Memory B cell (primary cell): ENCODE data around the gene VARS2.
"Not testable (repeated sequence)": the region's sequence is repeated elsewhere in the genome, so short reads cannot be mapped to it uniquely, and the experiment has no call there.

ENCODE experiments used
- ATAC-seq: fragments of 150-1000 bp; cut with Tn5 transposase; 2 replicates; pipeline ENCODE4 v1.10.0; 2021; ENCODE audit warnings: low read depth, mild to moderate bottlenecking, moderate library complexity
- DNase-seq, 2 donors: peaks; one replicate each; pipeline ENCODE4 v3.0.0; 2022; ENCODE audit warnings: low spot score in 2 of 2
- H3K27ac Mint-ChIP-seq: one replicate; pipeline ENCODE4 v1.8.0; 2022; ENCODE audit warnings: mild to moderate bottlenecking, moderate library complexity, mixed read lengths
- H3K27me3 Mint-ChIP-seq: one replicate; pipeline ENCODE4 v1.8.0; 2022; ENCODE audit warnings: mixed read lengths
- H3K36me3 Mint-ChIP-seq: one replicate; pipeline ENCODE4 v1.8.0; 2022; ENCODE audit warnings: mild to moderate bottlenecking, mixed read lengths
- H3K4me1 Mint-ChIP-seq: one replicate; pipeline ENCODE4 v1.8.0; 2022; ENCODE audit warnings: mixed read lengths
- H3K4me3 Mint-ChIP-seq: one replicate; pipeline ENCODE4 v1.8.0; 2022; ENCODE audit warnings: mild to moderate bottlenecking, moderate library complexity, mixed read lengths
- H3K9me3 Mint-ChIP-seq: one replicate; pipeline ENCODE4 v1.8.0; 2022; ENCODE audit warnings: mixed read lengths

VARS2 gene

DNA sequence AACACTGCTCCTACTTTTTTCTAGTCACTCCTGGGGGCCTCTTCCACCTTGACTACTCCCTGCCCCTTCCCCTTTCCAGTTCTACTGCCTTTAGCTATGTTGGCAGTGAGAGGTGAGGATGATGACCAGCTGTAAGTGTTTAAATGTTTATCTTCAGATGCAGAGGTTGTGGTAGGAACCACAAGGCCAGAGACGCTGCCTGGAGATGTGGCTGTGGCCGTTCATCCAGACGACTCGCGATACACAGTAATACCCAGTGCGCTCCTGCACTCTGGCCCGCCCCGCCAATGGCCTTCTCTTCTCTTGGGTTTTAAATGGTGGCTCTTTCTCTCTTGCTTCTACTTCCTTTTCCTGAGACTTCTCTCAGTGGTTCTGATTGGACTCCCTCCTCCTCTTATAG is 4.6 kb downstream of the VARS2 start:
- peaks cover 44% of the 10 kb centered on the region for H3K36me3 Mint-ChIP-seq
- no peak overlapping the region for H3K27ac Mint-ChIP-seq
- no peaks in the 10 kb centered on the region for H3K9me3 Mint-ChIP-seq

DNA sequence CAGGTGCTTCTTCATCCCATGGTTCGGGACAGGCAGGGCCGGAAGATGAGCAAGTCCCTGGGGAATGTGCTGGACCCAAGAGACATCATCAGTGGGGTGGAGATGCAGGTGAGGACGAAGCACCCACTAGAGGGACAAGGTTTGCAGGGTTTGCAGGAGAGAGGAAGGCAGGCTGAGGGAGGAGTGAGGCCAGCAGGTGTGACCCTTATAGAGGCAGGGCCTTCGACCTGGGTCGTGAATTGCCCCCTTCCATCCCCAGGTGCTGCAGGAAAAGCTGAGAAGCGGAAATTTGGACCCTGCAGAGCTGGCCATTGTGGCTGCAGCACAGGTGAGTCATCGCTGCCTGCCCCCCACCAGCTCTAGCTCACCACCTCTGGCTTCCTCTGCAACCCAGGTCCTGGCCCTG is 8.4 kb downstream of the VARS2 start:
- Mint-ChIP-seq H3K36me3 (peaks cover 52% of the 10 kb centered on the region), H3K4me3 (no peak overlapping the region), H3K9me3 (no peaks in the 10 kb centered on the region), H3K27ac (no peak overlapping the region), H3K27me3 (no peaks in the 10 kb centered on the region), H3K4me1 (peaks cover 12% of the 10 kb centered on the region)
- ATAC-seq (no peak), DNase-seq (no peak)

More for the DNA sequence above, 4.6 kb downstream of the VARS2 start:
- no peak for DNase-seq
- ATAC-seq: no peak
- Mint-ChIP-seq H3K27me3 (no peaks in the 10 kb centered on the region), H3K4me3 (no peak overlapping the region), H3K4me1 (peaks cover 29% of the 10 kb centered on the region)

DNA sequence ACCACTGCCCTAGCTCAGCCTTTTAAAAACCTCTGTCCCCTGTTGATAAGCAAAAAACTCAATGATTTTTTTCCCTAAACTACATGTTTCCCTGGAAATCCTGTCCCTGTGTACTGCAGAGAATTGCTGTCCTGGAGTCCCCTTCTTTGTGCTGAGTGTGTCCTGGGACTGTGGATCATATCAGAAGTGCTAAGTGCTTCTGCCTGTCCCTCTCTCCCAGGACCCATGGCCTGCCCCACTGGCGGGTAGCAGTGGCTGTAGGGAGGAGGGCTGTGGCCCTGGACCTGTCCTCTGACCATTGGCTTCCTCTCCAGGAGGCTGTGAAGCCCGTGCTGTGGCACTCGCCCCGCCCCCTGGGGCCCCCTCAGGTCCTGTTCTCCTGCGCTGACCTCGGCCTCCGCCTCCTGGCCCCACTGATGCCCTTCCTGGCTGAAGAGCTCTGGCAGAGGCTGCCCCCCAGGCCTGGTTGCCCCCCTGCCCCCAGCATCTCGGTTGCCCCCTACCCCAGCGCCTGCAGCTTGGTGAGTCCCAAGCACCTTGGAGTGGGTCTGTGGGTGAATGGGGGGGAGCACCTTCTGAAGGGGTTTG is 10.1 kb downstream of the VARS2 start:
- not testable (repeated sequence) for H3K4me3 Mint-ChIP-seq, H3K4me1 Mint-ChIP-seq, H3K9me3 Mint-ChIP-seq, ATAC-seq, H3K27me3 Mint-ChIP-seq, H3K27ac Mint-ChIP-seq, DNase-seq
- peaks cover 47% of the 10 kb centered on the region for H3K36me3 Mint-ChIP-seq

DNA sequence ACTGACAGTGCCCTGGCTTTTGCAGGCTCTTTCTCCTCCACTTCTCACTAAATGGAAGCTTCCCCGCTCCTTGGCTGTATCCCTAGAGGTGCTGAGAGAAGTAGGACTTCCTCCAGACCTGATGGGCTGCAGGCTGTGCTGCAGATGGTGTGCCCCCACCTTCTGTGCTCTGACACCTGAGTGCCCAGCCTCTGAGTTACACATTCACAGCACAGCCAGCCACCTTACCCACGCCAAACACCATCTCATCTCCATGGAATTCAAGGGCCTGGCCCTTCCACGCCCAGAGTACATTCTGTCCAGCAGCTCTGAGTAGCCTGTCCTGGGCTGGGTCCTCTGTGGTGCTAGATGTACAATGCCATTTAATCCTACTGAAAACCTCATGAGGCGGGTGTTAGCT is 12.6 kb downstream of the VARS2 start:
- Mint-ChIP-seq H3K27ac (no peak overlapping the region), H3K4me3 (no peak overlapping the region), H3K4me1 (peaks cover 4% of the 10 kb centered on the region), H3K9me3 (peaks cover 4% of the 10 kb centered on the region), H3K27me3 (no peaks in the 10 kb centered on the region), H3K36me3 (peaks cover 33% of the 10 kb centered on the region)
- no peak for DNase-seq
- no peak for ATAC-seq

DNA sequence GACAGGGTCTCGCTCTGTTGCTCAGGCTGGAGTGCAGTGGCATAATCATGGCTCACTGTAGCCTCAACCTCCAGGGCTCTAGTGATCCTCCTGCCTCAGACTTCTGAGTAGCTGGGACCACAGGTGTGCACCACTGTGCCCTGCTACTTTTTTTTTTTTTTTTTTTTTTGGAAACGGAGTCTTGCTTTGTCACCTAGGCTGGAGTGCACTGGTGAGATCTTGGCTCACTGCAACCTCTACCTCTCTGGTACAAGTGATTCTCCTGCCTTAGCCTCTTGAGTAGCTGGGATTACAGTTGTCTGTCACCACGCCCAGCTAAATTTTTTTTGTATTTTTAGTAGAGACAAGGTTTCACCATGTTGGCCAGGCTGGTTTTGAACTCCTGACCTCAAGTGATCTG is 13.0 kb downstream of the VARS2 start:
- H3K9me3 Mint-ChIP-seq, H3K4me1 Mint-ChIP-seq, H3K27me3 Mint-ChIP-seq, ATAC-seq, H3K27ac Mint-ChIP-seq, DNase-seq, H3K4me3 Mint-ChIP-seq: not testable (repeated sequence)
- H3K36me3 Mint-ChIP-seq: peaks cover 32% of the 10 kb centered on the region

DNA sequence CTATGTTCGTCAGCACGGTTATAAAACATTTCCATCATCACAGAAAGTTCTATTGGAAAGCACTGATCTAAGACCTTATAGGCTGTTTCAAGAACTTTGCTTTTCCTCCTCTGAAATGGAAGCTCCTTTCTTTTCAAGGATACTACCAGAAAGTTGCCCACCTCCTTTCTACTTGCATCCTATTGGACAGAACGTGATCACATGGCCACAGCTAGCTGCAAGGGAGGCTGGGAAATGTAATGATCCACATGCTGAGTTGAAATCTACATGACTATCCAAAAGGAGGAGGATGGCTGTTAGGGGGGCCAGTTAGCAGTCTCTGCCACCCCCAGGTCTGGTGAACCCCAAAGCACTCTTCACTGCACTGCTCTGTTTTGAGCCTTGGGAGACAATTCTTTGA is 14.6 kb downstream of the VARS2 start:
- no peak overlapping the region for H3K27ac Mint-ChIP-seq
- peaks cover 3% of the 10 kb centered on the region for H3K4me1 Mint-ChIP-seq
- no peak overlapping the region for H3K4me3 Mint-ChIP-seq
- H3K36me3 Mint-ChIP-seq: peaks cover 19% of the 10 kb centered on the region
- H3K9me3 Mint-ChIP-seq: peaks cover 4% of the 10 kb centered on the region
- ATAC-seq (no peak), DNase-seq (no peak)
- H3K27me3 Mint-ChIP-seq: no peaks in the 10 kb centered on the region

DNA sequence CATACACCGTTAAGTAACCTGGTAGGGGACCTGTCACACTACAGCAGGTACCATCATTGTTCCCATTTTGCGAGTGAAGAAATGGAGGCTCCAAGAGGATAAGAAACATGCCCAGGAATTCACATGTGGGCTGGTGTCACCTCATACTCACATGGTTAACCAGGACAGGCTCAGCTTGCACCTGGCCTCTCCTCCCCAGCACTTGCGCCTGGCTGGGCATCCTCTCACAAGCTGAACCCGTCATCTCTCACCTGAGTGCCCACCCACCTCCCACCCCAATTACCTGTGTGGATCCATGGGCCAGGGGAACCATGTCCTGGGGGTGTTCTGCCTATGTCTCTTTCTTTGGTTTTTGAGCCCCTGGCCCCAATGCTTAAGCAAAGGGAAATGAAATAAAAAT is 16.5 kb downstream of the VARS2 start:
- peaks cover 13% of the 10 kb centered on the region for H3K36me3 Mint-ChIP-seq
- DNase-seq (no peak), ATAC-seq (no peak)
- H3K4me3 Mint-ChIP-seq: no peak overlapping the region
- peaks cover 2% of the 10 kb centered on the region for H3K27me3 Mint-ChIP-seq
- H3K4me1 Mint-ChIP-seq: peaks cover 3% of the 10 kb centered on the region
- H3K27ac Mint-ChIP-seq: no peak overlapping the region
- H3K9me3 Mint-ChIP-seq: peaks cover 4% of the 10 kb centered on the region

DNA sequence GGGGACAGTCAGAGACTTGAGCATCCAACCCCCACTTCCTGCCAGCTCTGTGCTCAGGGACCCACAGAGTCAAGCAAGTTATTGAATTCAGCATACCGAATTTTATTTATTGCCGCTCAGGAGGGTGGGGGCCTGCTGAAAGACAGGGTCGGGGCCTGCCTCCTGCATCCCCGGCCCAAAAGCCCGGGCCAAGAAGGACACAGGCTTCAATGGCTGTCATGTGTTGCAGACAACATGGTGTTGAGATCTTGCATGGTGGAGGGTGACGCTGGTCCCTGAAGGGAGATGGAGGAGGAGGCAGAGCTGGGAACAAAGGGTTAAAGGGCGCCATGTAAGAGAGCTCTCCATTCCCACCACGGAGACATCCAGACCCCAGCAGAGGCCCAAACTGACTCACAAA is 17.2 kb downstream of the VARS2 start:
- H3K27me3 Mint-ChIP-seq: peaks cover 2% of the 10 kb centered on the region
- peaks cover 10% of the 10 kb centered on the region for H3K36me3 Mint-ChIP-seq
- ATAC-seq (no peak), DNase-seq (no peak)
- H3K27ac Mint-ChIP-seq: no peak overlapping the region
- no peak overlapping the region for H3K4me3 Mint-ChIP-seq
- H3K4me1 Mint-ChIP-seq: peaks cover 3% of the 10 kb centered on the region
- peaks cover 4% of the 10 kb centered on the region for H3K9me3 Mint-ChIP-seq

DNA sequence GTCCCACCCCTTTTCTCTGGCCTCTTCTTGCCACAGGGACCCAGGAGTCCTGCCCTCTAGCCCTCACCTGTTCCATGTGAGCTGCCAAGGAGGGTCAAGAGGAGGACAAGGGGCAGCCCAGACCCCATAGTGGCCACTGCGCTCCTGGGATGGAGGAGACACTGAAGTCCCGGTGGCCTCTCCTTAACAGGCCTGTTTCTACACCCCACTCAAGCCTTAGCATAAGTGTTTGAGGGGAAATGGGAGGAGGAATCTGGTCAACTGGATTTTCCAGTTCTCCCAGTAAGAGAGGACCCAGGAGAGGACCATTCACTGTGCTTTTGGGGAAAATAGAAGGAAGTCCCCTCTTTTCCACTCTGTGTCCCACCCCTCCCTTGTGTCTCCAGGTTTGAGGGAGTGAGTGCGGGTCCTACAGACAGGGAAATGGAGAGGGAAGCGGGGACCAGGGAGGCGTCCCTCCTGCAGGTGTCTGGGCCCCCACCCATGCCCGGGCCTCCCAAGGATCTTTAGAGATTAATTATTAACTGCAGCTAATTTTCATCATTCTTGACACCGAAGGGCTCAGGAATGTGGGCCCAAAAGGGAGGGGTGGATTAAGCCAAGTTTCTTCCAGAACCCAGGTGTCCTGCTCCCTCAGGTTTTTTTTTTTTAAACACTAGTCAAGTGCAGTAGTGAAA is 18.1 kb downstream of the VARS2 start, which contains the start of gene SFTA2:
TSS of gene SFTA2 (minus strand) at position 202 of the 677 bp plus-strand sequence. CDS start at position 128, 74 bp downstream.
- ATAC-seq (no peak), DNase-seq (no peak)
- H3K9me3 Mint-ChIP-seq: peaks cover 4% of the 10 kb centered on the region
- peaks cover 7% of the 10 kb centered on the region for H3K27me3 Mint-ChIP-seq
- H3K4me3 Mint-ChIP-seq: no peak within 1 kb of the TSS
- peaks cover 4% of the 10 kb centered on the region for H3K36me3 Mint-ChIP-seq
- peak within 1 kb of the TSS; percentile 5 for H3K27ac Mint-ChIP-seq
- H3K4me1 Mint-ChIP-seq: peaks cover 3% of the 10 kb centered on the region

DNA sequence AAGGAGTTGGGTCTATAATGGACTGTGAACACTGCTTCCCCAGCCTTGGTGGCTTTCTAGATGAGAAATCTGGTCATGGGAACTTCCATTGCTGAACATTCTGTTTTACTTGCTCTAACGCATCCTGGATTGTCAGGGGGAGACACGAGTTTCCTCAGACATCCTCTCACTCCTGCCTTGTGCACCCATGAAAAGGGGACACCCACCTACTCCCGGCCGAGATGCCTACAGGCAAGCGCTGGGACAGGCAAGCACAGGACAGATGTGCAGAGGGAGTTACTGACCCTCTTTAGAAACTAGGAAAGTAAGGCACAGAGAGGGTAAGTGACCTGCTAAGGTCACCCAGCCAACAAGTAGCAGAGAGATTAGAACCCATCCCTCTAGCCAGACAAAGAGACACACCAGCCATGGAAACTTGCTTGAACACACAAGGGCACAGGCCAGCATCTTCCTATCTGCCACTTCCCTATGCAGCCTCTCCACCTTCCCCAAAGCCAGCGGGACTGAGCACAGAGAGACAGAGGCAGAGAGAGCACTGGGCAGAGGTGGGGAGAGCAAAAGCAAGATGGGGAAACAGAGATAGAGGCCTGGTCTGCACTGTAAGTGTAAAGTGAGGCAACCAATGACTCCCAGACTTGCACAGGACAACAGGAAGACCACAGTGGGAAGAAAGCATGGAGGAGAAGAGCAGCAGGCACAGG is 18.8 kb downstream of the VARS2 start:
- DNase-seq: no peak

DNA sequence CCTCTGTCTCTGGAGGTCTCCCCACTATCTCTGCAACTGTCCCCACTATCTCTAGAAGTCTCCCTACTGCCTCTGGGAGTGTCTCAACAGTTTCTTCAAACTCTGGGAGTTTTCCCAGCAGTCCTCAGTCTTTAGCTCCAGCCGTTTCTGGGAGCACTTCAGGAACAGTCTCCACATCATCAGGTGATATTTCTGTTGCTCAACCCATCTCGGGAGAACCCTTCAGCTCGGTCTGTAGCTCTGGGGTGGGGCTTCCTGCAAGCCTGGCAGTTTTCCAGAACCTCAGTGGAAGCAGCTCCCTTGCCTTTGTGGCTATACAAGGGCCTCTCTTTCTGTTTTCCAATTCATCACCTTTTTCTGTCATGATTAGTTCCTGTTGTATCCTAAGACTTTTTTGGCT is 21.0 kb downstream of the VARS2 start:
- no peak overlapping the region for H3K4me3 Mint-ChIP-seq
- H3K27ac Mint-ChIP-seq: no peak overlapping the region

More for the DNA sequence above, 18.8 kb downstream of the VARS2 start:
- ATAC-seq: no peak
- Mint-ChIP-seq H3K4me1 (peaks cover 3% of the 10 kb centered on the region), H3K4me3 (no peak overlapping the region), H3K27ac (peak overlapping the region; percentile 5), H3K27me3 (peaks cover 10% of the 10 kb centered on the region), H3K36me3 (peaks cover 4% of the 10 kb centered on the region), H3K9me3 (peaks cover 4% of the 10 kb centered on the region)

DNA sequence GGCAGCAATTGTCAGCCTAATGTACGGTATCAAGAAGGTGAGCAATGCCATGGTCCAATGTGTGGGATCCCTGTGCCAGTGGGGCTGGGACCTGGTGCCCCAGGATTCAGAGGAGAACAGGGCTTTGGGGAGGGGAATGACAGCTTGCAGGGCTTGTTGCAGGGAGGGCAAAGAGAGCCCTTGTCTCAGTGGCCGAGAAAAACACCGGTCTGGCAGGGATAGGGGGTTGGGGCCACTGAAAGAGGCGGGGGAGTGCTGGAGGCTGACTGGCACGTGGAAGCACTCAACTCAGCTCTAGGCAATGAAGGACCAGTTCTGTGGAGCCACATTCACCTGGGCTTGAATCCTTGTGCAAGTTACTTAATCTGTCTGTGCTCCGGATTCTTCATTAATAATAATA is 23.2 kb downstream of the VARS2 start:
- Mint-ChIP-seq H3K27me3 (peaks cover 28% of the 10 kb centered on the region), H3K4me3 (no peak overlapping the region), H3K36me3 (no peaks in the 10 kb centered on the region), H3K4me1 (peaks cover 3% of the 10 kb centered on the region), H3K27ac (no peak overlapping the region), H3K9me3 (no peaks in the 10 kb centered on the region)
- ATAC-seq (no peak), DNase-seq (no peak)

More for the DNA sequence above, 21.0 kb downstream of the VARS2 start:
- H3K36me3 Mint-ChIP-seq: no peaks in the 10 kb centered on the region
- H3K9me3 Mint-ChIP-seq: no peaks in the 10 kb centered on the region
- H3K4me1 Mint-ChIP-seq: peaks cover 3% of the 10 kb centered on the region
- peaks cover 17% of the 10 kb centered on the region for H3K27me3 Mint-ChIP-seq
- ATAC-seq (no peak), DNase-seq (no peak)

DNA sequence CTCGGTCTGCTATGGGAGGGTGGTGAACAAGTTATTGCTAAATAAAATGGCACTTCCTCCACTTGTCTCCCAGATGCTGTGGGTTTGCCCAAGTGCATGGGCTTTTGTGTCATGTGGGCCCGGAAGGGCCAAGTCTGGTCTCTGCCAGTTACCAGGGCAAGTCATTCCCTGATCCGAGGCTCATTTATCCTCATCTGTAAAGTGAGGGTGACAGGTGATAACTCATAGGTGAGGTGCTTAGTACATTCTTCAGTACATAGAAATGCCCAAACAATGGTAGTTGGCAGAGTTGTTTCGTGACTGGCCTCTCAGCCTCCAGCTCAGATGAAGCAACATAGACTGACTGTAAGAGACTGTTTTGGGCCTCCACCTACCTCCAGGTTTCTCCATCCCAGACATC is 24.7 kb downstream of the VARS2 start:
- no peak overlapping the region for H3K4me3 Mint-ChIP-seq
- no peaks in the 10 kb centered on the region for H3K36me3 Mint-ChIP-seq
- H3K4me1 Mint-ChIP-seq: no peaks in the 10 kb centered on the region
- H3K27ac Mint-ChIP-seq: no peak overlapping the region
- ATAC-seq: no peak
- no peaks in the 10 kb centered on the region for H3K9me3 Mint-ChIP-seq
- peaks cover 38% of the 10 kb centered on the region for H3K27me3 Mint-ChIP-seq
- no peak for DNase-seq

DNA sequence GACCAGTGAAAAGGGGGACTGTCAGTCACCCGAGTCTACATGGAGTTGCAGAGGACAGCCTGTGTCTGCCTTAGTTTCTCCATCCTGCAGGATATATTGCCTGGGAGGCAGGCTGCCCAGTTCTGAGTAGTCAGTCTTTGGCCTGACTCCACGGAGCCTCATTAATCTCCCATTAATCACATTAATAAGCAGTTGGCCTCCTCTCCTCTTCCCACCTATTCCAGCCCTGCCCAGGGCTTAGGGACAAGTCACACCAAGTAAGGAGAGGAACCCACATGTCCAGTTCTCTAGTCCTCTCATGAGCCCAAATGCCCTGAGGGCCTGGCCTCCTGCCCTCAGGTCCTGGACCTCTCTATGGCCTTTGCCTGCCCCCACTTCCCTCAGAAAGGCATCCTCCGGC is 25.4 kb downstream of the VARS2 start:
- Mint-ChIP-seq H3K27ac (no peak overlapping the region), H3K4me3 (no peak overlapping the region), H3K4me1 (no peaks in the 10 kb centered on the region), H3K9me3 (no peaks in the 10 kb centered on the region), H3K27me3 (peaks cover 41% of the 10 kb centered on the region), H3K36me3 (no peaks in the 10 kb centered on the region)
- DNase-seq (no peak), ATAC-seq (no peak)
